ENCODE results near the gene RMI1. TPM values are rescaled to one million over a fixed set of nuclear protein-coding genes. Genes with fewer than 3 reads are reported as not detected.
A peak's percentile ranks its signal among the peaks of the same experiment; 100 is the strongest.
"Not testable (repeated sequence)": the region's sequence is repeated elsewhere in the genome, so short reads cannot be mapped to it uniquely, and the experiment has no call there.

The RMI1 gene
- polyA plus RNA-seq (ENCODE audit: insufficient read length in 10 of 10): 10 to 100 TPM in 3 of 10 donors, 1 to 10 TPM in 7; 6.6 to 12.0 (median 8.9) TPM
- long read RNA-seq, donor 1: 0 reads
- long read RNA-seq, donor 2, partial matches to known transcripts: 0 of 1 reads
- long read RNA-seq, donor 2, other reads (novel, unspliced or antisense): 0 of 1 reads
- long read RNA-seq, donor 3: 0 reads
- long read RNA-seq, donor 4, partial matches to known transcripts: 0 of 1 reads
- long read RNA-seq, donor 4, other reads (novel, unspliced or antisense): 0 of 1 reads
- long read RNA-seq, donor 5, partial matches to known transcripts: 0 of 4 reads
- long read RNA-seq, donor 5, other reads (novel, unspliced or antisense): 0 of 4 reads
- long read RNA-seq, donor 6, partial matches to known transcripts: 0 of 3 reads
- long read RNA-seq, donor 6, other reads (novel, unspliced or antisense): 0 of 3 reads
- long read RNA-seq, donor 7: 0 reads
- long read RNA-seq, donor 8, partial matches to known transcripts: 0 of 2 reads
- long read RNA-seq, donor 8, other reads (novel, unspliced or antisense): 0 of 2 reads
- long read RNA-seq, donor 9, partial matches to known transcripts: 0 of 1 reads
- long read RNA-seq, donor 9, other reads (novel, unspliced or antisense): 0 of 1 reads

DNA sequence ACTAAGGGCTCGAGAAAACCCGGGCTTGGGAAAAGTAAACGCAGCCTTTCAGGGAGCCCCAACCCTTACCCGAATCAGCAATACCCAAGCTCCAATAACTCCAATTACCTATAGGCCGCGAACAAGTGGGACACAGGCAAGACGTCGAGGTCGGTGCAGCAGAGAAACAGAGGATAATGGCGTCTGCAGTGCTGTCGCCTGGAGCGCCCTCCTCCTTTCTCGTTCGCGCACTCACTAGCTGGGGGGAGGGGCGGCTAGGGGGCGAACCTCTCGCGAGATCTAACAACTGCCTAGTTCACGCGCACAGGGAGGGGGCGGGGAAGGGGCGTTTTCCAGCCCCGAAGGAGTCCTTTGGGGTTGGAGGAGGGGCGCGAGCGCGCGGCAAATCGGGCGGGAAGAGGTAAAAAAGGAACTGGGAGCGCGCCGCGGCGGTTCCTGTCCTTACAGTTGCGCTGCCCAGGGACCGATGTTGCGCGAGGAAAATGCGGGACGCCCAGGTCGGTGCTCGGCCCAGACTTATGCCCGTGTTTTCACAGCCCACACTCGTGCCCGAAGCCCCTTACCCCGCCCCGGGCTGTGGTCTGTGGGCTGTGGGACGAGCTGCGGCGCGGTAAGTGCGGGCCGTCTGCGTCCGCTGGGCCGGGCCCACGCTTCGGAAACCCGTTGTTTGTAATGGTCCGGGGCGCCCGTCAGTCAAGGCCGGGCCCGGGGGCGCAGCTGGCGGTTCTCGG lies at the start of gene RMI1:
Gene RMI1, plus strand, starts transcription at position 411 of the 731 bp plus-strand sequence. CDS start 20,182 bp downstream, outside the sequence.
- peak; percentile 99 for DNase-seq

GRCh38 chr9:83930881-83931280 lies 49.7 kb upstream of the RMI1 start:
- DNase-seq: no peak

GRCh38 chr9:83932011-83932410 lies 48.6 kb upstream of the RMI1 start:
- DNase-seq: no peak

- no peak for DNase-seq
These were observed 47.8 kb upstream of the RMI1 start for GRCh38 chr9:83932851-83933250.

DNA sequence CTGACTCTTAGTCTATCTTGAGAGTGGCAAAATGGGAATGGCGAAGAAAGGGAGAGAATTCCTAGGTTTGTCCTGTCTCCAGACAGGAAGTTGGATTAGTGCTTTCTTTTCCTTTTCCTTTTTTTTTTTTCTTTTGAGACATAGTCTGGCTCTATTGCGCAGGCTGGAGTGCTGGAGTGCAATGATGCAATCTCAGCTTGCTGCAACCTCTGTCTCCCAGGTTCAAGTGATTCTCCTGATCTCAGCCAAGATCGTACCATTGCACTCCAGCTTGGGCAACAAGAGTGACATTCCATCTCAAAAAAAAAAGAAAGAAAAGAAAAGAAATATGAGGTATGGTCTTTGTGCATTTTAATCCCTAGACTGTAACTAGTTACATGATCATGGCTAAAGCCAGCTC lies 46.8 kb upstream of the RMI1 start:
- DNase-seq: no peak

DNA sequence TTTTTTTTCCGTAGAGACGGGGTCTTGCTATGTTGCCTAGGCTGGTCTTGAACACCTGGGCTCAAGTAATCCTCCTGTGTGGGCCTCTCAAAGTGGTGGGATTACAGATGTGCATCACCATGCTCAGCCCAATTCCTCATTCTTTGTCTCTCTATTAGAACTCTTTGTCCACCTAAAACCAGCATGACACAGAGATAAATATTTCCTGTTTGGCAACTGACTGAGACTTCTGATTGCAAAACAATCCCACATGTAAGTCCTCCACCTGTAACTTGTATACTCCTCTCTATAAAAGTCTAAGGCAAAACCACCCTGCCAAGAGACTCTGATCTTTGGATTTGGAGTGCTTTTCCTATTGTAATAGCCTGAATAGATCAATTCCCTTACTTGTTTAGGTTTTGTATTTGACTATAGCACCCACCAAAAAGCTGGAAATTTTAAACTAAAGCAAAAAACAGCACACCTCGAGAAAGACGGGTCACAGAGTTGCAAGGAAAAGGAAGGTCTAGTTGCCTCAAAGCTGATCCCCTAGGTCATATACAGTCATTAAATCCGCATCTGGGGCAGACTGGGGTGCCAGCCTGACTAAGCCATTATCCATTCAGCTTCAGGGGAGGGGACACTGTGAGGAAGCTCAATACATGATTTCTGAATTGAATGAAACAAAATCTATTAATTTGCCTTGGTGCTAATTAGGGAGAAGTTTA lies 45.9 kb upstream of the RMI1 start:
- DNase-seq: no peak

DNA sequence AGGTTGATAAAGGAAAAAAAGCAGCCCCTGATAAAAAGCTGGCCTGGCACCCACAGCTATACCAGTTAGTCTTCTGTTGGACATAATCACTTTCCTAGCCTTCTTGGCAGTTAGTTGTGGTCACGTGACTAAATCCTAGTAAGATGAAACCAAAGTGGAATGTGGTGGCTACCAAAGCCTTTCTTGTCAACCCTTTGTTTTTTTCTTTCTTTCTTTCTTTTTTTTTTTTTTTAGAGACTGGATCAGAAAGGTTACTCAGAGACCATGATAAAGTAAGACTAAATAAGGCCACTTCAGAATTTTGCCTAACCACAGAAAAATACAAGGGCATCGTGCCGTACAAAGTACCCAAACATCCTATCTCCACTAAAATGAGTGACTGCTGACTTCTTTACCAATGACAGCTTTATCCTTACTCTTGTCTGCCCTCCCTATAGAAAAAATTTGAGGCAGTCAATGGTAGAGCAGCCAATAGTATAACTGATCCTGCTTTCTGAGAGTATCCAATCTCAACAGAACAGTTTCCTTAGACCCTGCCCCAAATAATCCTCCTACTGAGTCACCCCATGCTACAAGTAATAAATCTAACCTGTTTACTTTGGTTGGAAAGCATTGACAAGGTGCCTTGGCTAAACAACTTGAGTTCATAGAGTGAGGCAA lies 45.2 kb upstream of the RMI1 start:
- DNase-seq: no peak

DNA sequence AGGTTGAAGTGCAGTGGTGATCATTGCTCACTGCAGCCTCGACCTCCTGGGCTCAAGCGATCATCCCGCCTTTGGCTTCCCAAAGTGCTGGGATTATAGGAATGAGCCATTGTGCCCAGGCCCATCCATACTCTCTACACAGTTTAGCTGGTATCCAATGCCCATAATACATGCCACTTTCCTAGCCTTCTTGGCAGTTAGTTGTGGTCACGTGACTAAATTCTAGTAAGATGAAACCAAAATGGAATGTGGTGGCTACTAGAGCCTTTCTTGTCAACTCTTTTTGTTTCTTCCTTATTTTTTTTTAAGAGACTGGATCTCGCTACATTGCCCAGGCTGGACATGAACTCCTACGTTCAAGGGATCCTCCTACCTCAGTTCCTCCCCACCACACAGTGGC lies 44.1 kb upstream of the RMI1 start:
- DNase-seq: no peak

DNA sequence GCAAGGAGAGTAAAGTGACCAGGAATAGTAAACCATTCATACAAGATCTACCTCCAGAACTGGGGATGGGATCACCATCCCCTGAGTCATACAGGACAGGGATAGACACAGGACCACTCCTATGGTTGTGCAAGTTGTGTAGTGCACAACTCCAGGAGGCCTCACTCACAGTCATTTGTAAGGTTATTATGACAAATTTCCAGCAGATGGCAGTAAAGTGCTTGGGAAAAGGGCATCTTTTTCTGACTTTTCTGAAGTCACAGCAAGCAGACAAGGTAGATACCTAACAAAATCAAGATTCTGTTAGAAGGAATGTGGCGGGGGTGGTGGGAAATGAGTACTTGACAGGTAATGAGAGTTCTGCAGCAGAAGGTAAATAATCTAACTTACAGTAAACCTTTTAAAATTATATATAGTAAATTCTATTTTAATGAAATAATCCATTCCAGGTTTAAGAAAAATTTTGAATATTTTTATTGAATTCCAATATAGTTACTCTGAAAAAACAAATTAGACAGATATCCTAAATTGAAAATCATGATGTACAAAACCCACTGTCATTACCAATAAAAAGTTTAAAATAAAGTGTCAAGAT lies 42.6 kb upstream of the RMI1 start:
- peak; percentile 56 to 71 (median 60) for DNase-seq

GRCh38 chr9:83940590-83941303 lies 39.9 kb upstream of the RMI1 start:
- no peak for DNase-seq

- not testable (repeated sequence) for DNase-seq
These were observed 32.5 kb upstream of the RMI1 start for GRCh38 chr9:83948096-83948495.

GRCh38 chr9:83956086-83956435 lies 24.5 kb upstream of the RMI1 start:
- DNase-seq: no peak

DNA sequence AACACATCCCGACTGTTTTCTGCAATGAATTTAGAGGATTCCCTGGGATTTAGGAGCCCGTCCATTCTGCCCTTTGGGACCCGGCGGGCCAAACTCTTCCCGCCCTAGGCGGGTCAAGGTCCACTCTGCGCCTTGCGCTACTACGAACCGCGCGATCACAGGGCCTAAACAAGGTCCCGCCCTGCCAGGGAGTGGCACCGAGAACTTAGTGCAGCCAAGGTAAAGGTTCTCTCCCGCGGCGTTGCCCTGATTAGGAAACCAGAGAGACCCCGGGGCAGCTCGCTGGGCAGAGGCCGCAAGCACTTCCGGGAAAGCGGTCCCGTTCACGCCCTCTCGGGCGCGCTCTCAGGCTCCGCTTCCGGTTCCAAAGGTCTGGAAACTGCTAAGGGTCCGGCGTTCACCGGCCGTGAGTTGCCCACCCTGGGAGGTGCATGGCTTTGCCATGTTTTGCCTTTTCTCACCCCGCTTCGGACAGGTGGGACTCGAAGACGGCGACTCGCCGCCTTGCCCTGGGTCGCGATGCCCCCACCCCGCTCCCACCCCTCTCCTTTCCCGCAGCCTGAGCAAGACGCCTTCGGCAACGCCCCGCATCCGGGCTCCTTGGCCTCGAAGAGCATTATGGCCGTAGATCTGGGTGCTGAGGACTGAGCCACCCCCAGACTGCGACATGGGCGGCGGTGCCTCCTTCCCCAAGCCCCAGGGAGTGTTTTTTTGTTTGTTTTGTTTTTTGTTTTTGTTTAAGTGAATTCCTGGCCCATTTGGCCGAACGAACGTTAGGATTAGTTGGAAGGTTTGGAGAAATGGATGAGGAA lies 24.0 kb upstream of the RMI1 start:
- DNase-seq: peak; percentile 67 to 96 (median 87)

GRCh38 chr9:83957248-83957513 lies 23.4 kb upstream of the RMI1 start:
- DNase-seq: no peak

GRCh38 chr9:83959061-83959460 lies 21.5 kb upstream of the RMI1 start:
- DNase-seq: no peak

DNA sequence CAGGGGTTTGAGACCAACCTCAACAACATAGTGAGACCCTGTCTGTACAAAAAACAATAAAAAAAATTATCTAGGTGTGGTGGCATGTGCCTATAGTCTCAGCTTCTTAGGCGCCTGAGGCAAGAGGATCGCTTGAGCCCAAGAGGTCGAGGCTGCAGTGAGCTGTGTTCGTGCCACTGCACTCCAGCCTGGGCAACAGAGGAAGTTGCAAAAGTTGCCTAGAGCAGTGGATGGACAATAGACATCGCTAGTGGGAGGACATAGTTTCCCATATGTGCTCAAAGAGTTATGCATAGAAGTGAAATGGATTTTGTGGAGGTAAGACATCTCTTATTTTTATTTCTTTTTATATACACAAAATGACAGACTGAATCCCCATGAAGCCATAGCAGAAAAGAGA lies 19.6 kb upstream of the RMI1 start:
- no peak for DNase-seq

GRCh38 chr9:83962165-83962564 lies 18.4 kb upstream of the RMI1 start:
- no peak for DNase-seq

DNA sequence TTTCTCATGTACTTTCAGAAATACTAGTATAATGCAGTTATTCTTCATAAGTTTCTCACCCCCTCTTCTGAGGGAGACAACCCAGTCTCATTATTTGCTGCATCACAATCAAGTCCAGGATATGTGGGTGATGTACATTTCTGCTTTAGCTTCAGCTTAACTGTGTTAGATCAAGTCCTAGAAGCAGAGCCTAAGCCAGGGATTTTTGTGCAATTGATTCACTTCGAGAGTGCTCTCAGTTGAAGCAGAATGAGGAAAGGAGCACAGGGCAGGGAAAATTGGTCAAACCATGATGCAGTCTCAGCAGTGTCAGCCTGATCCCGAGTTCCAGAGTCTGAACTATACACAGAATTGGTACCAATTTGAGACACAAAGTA lies 15.6 kb upstream of the RMI1 start:
- DNase-seq: no peak

- peak in 1 of 3 donors; percentile 29 for DNase-seq
These were observed 15.0 kb upstream of the RMI1 start for GRCh38 chr9:83965350-83966208.

Data from muscle of back (tissue), 13 donors.